Measurements from ENCODE around the gene GPATCH2.

DNA sequence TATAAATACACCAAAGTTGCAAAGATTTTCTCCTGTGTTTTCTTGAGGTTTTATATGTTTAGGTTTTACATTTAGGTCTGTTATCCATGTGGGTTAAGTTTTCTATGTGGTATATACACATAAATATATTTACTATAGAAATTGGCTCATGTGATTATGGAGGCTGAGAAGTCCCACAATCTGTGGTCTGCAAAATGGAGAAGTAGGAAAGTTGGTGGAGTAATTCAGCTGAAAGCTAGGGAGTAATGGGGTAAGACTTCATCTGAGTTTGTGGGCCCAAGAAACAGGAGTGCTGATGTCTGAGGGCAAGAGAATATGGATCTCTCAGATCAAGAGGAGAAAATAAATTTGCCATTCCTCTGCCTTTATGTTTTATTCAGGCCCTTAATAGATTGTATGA, 146.0 kb downstream of the GPATCH2 start:
- no peak for TF ChIP-seq CTCF (IDR thresholded peaks at IDR 0.05)
- TF ChIP-seq POLR2AphosphoS5 (IDR thresholded peaks at IDR 0.05; ENCODE audit: insufficient read depth in 1 of 2, low read depth in 1 of 2): no peak
- no peak for TF ChIP-seq POLR2A (IDR thresholded peaks at IDR 0.05)
